Left ventricle myocardium inferior (tissue), 1 donor: ENCODE results near the gene ENTR1. TPM values are rescaled to one million over a fixed set of nuclear protein-coding genes. Genes with fewer than 3 reads are reported as not detected.
"Not testable (repeated sequence)": the region's sequence is repeated elsewhere in the genome, so short reads cannot be mapped to it uniquely, and the experiment has no call there.

Experiments used
- DNase-seq: peaks from one replicate; pipeline ENCODE4 v3.0.0-alpha.2; 2020
- H3K27ac ChIP-seq: fragments of 200-600 bp; replicated peaks from 2 replicates; pipeline ENCODE4 v1.8.0; 2021
- H3K27me3 ChIP-seq: fragments of 200-600 bp; 2 replicates; pipeline ENCODE4 v1.8.0; 2021; ENCODE audit warnings: low read depth
- H3K36me3 ChIP-seq: fragments of 200-600 bp; 2 replicates; pipeline ENCODE4 v1.8.0; 2021
- H3K4me1 ChIP-seq: fragments of 200-600 bp; 2 replicates; pipeline ENCODE4 v1.8.0; 2021
- H3K4me3 ChIP-seq: fragments of 200-600 bp; 2 replicates; pipeline ENCODE4 v1.8.0; 2021; ENCODE audit warnings: mild to moderate bottlenecking, moderate library complexity
- H3K9me3 ChIP-seq: fragments of 200-600 bp; replicated peaks from 2 replicates; pipeline ENCODE4 v1.8.0; 2021
- intact Hi-C: fragments of 100-400 bp; cut with micrococcal nuclease; formaldehyde crosslinking; loops from one replicate; pipeline ENCODE4 v1.11.0; 2022
- total RNA-seq: library from RNA; stranded (reverse); fragmentation: NEBNext Ultra II Directional; extraction: Animal tissue kit (Norgen Biotek cat#: 25700); gene quantifications from one replicate; pipeline ENCODE4 v1.2.1, GENCODE V29; 2021
- TF ChIP-seq, protein P1 (sequence below): fragments of 200-600 bp; IDR thresholded peaks from 2 replicates; pipeline ENCODE4 v1.8.0; 2021; ENCODE audit warnings: antibody characterized with exemption, mild to moderate bottlenecking, borderline replicate concordance
- donor health status: DM: no; HTN: yes; CAD: no; lungs with severe emphysema.

Gene ENTR1
- total RNA-seq, 1 donor from 2014 or later = 20.1 TPM

DNA sequence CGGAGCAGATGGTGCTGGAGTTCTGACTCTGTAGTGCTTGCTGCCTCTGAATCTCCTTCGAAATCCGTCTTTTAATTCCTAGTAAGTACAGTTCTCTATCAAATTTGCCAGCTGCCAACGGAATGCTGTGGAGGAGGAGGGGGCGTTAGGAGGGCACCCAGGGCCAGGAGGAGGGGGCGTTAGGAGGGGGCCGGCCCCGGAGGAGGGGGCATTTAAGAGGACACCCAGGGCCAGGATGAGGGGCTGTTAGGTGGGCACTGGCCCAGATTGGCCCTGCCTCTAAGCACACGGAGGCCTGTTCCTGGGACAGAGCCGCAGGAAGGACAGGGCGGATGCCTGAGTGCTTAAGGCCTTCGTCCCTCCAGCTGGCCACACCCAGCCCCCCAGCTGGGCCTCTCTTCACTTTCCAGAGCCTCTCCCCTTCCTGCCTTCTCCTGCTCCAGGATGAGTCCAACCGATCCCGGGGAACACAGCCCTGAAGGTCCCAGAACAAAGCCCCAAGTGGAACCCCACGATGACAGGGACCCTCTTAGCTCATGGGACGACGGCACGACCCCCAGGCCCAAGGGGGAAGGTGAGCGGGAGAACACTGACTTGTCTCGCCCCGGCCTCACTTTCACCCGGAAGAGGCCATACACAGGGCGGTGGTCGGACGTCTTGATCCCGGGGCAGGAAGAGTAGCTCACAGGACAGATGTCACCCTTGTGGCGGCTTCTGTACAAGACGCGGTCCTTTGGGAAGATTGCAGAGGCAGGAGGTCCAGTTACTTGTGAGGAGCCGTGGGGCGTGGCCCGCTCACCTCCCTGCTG lies 19.5 kb upstream of the ENTR1 start:
- peaks cover 56% of the 10 kb centered on the region for H3K36me3 ChIP-seq
- peak overlapping the region; percentile 63 for H3K27ac ChIP-seq
- DNase-seq = no peak
- no peak overlapping the region for H3K4me3 ChIP-seq
- H3K9me3 ChIP-seq = no peaks in the 10 kb centered on the region
- TF ChIP-seq, protein P1, sequence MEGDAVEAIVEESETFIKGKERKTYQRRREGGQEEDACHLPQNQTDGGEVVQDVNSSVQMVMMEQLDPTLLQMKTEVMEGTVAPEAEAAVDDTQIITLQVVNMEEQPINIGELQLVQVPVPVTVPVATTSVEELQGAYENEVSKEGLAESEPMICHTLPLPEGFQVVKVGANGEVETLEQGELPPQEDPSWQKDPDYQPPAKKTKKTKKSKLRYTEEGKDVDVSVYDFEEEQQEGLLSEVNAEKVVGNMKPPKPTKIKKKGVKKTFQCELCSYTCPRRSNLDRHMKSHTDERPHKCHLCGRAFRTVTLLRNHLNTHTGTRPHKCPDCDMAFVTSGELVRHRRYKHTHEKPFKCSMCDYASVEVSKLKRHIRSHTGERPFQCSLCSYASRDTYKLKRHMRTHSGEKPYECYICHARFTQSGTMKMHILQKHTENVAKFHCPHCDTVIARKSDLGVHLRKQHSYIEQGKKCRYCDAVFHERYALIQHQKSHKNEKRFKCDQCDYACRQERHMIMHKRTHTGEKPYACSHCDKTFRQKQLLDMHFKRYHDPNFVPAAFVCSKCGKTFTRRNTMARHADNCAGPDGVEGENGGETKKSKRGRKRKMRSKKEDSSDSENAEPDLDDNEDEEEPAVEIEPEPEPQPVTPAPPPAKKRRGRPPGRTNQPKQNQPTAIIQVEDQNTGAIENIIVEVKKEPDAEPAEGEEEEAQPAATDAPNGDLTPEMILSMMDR = no peak
- intact Hi-C loops = no loop called here
- H3K4me1 ChIP-seq = peaks cover 10% of the 10 kb centered on the region
- no peaks in the 10 kb centered on the region for H3K27me3 ChIP-seq

DNA sequence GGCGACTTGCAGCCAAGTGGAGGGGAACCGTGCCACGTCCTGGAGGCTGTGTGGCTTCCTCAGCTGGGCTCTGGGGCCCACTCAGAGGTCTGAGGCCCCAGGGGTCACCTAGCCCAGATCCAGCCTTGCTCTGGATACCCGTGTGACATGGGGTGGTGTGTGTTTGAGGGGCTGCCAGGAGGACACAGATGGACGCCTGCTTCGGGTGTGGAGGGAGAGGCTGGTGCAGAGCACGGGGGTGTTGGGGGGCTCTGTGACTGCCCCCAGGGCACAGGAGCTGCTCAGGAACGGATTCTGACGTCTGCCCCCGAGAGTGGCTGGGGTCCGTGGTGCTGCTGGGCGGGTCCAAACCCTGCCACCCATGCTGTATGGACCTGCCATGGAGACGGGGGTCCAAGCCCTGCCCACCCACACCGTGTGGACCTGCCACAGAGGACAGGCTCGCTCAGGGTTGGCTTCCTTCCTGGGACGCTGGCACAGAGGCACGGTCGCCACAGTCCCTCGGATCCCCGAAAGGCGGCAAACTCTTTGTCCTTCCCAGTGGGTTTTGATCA lies 18.7 kb upstream of the ENTR1 start:
- no peaks in the 10 kb centered on the region for H3K27me3 ChIP-seq
- H3K9me3 ChIP-seq = no peaks in the 10 kb centered on the region
- H3K4me1 ChIP-seq = peaks cover 8% of the 10 kb centered on the region
- intact Hi-C loops = no loop called here
- H3K36me3 ChIP-seq = peaks cover 62% of the 10 kb centered on the region
- H3K27ac ChIP-seq = peak overlapping the region; percentile 63
- TF ChIP-seq, protein P1 = no peak
- no peak for DNase-seq
- no peak overlapping the region for H3K4me3 ChIP-seq

DNA sequence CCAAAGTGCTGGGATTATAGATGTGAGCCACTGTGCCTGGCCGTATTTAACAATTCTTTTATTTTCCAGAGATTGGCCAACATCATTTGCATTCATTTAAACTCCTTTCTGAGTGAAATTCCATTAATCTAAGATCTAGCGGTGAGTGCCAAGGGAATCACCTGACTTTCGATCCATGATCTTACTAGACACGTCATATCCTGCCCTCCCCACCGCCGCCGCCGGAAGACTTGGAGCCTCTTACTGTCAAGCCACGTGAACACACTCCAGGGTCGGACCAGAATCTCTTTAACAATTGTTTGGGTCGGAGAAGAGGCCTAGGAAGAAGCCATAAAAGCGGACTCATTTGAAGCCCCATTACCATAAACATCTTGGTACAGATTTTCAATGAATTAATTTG lies 16.4 kb upstream of the ENTR1 start:
- intact Hi-C loops = no loop called here

DNA sequence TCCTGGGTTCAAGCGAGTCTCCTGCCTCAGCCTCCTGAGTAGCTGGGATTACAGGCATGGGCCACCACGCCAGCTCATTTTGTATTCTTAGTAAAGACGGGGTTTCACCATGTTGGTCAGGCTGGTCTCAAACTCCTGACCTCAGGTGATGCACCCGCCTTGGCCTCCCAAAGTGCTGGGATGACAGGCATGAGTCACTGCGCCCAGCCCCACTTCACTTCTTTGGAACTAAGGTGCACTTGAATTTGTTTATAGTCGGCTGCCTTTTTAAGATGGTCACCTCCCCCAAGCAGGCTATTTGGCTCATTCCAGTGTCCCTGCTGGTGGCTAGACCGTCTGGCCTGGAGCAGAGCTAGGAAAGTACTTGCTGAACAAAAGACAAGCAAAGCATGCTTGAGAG lies 15.0 kb upstream of the ENTR1 start:
- H3K27ac ChIP-seq, H3K4me3 ChIP-seq, H3K27me3 ChIP-seq, intact Hi-C loops, DNase-seq, H3K9me3 ChIP-seq, H3K4me1 ChIP-seq: not testable (repeated sequence)
- peaks cover 75% of the 10 kb centered on the region for H3K36me3 ChIP-seq

More for the DNA sequence above, 16.4 kb upstream of the ENTR1 start:
- H3K27me3 ChIP-seq = no peaks in the 10 kb centered on the region
- TF ChIP-seq, protein P1 = no peak
- H3K4me3 ChIP-seq = no peak overlapping the region
- H3K9me3 ChIP-seq = no peaks in the 10 kb centered on the region
- DNase-seq = no peak
- H3K36me3 ChIP-seq = peaks cover 67% of the 10 kb centered on the region
- peak overlapping the region; percentile 12 for H3K27ac ChIP-seq
- H3K4me1 ChIP-seq = peaks cover 8% of the 10 kb centered on the region

DNA sequence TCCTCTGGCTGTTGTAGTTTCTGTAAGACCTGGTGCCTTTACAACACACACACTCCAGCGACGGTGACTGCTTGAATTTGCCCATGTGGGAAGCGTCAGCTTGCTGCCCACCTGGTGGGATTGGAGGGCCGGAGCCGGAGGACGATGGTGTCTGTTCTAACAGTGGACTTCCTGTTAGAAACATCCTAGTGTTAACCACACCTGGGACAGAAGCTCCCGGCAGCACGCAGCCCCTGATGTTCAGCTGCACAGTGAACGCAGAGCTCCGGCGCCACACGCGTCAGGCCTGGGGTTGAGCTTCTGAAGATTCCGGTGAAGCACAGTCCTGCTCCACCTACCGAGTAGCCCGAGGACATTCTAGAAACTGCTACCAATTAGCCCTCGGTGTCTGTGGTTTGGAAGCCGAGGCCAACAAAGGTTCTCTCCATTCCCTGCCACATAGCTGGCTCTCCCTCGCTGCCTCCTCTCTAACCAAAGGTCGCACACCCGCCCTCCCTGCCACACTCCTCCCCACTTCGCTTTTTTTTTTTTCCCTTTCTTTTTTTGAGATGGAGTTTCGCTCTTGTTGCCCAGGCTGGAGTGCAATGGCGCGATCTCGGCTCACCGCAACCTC lies 14.4 kb upstream of the ENTR1 start:
- Histone ChIP-seq H3K27ac (no peak overlapping the region), H3K4me3 (no peak overlapping the region), H3K36me3 (peaks cover 75% of the 10 kb centered on the region), H3K27me3 (no peaks in the 10 kb centered on the region), H3K9me3 (no peaks in the 10 kb centered on the region), H3K4me1 (no peaks in the 10 kb centered on the region)
- TF ChIP-seq, protein P1 = no peak
- intact Hi-C loops = no loop called here
- no peak for DNase-seq
